ENCODE data around the gene CCNL2. TPM values are rescaled to one million over a fixed set of nuclear protein-coding genes. Genes with fewer than 3 reads are reported as not detected.

Gene CCNL2
- total and polyA plus RNA-seq, 2 of the 13 experiments (the other 11 are each of a cell fraction or from before 2014, with no cell fraction given) = 105 to 340 TPM

DNA sequence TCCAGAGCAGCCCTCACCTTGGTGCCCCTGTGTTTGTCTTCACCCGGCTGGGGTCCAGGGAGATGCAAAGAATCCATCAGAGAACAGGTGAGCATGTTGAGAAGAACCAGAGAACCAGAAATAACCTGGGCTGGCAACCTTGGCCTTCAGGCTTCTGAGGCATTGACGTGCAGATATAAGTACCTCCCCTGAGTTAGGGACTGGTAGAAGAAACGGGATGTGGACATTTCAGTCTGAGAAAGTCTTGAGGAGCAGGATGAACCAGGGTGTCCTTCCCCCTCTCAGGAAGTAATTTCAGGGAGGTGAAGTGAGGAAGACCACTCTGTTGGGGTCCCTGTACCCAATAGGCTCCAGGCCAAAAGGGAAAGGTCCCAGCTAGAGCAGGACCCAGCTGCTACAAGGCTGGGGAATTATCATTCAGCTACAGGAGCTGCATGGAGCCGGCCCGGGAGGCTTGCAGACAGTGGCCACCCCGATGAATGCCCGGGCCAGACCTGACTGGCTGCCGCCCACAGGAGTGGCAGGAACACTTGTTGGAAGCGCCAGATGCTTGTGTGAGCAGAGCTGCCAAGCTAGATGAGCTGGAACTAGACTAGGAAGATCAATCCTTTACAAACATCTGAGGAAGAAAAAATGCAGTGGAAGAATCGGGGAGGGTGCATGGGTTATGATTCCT, 22.4 kb downstream of the CCNL2 start (continued):
- TF ChIP-seq, protein P1, sequence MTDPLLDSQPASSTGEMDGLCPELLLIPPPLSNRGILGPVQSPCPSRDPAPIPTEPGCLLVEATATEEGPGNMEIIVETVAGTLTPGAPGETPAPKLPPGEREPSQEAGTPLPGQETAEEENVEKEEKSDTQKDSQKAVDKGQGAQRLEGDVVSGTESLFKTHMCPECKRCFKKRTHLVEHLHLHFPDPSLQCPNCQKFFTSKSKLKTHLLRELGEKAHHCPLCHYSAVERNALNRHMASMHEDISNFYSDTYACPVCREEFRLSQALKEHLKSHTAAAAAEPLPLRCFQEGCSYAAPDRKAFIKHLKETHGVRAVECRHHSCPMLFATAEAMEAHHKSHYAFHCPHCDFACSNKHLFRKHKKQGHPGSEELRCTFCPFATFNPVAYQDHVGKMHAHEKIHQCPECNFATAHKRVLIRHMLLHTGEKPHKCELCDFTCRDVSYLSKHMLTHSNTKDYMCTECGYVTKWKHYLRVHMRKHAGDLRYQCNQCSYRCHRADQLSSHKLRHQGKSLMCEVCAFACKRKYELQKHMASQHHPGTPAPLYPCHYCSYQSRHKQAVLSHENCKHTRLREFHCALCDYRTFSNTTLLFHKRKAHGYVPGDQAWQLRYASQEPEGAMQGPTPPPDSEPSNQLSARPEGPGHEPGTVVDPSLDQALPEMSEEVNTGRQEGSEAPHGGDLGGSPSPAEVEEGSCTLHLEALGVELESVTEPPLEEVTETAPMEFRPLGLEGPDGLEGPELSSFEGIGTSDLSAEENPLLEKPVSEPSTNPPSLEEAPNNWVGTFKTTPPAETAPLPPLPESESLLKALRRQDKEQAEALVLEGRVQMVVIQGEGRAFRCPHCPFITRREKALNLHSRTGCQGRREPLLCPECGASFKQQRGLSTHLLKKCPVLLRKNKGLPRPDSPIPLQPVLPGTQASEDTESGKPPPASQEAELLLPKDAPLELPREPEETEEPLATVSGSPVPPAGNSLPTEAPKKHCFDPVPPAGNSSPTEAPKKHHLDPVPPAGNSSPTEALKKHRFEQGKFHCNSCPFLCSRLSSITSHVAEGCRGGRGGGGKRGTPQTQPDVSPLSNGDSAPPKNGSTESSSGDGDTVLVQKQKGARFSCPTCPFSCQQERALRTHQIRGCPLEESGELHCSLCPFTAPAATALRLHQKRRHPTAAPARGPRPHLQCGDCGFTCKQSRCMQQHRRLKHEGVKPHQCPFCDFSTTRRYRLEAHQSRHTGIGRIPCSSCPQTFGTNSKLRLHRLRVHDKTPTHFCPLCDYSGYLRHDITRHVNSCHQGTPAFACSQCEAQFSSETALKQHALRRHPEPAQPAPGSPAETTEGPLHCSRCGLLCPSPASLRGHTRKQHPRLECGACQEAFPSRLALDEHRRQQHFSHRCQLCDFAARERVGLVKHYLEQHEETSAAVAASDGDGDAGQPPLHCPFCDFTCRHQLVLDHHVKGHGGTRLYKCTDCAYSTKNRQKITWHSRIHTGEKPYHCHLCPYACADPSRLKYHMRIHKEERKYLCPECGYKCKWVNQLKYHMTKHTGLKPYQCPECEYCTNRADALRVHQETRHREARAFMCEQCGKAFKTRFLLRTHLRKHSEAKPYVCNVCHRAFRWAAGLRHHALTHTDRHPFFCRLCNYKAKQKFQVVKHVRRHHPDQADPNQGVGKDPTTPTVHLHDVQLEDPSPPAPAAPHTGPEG (CRISPR knock-in tag; IDR thresholded peaks at IDR 0.05) = no peak
- TF ChIP-seq, protein P2, sequence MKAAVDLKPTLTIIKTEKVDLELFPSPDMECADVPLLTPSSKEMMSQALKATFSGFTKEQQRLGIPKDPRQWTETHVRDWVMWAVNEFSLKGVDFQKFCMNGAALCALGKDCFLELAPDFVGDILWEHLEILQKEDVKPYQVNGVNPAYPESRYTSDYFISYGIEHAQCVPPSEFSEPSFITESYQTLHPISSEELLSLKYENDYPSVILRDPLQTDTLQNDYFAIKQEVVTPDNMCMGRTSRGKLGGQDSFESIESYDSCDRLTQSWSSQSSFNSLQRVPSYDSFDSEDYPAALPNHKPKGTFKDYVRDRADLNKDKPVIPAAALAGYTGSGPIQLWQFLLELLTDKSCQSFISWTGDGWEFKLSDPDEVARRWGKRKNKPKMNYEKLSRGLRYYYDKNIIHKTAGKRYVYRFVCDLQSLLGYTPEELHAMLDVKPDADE (CRISPR knock-in tag; IDR thresholded peaks at IDR 0.05) = no peak
- TF ChIP-seq ZNF644 (CRISPR knock-in tag; IDR thresholded peaks at IDR 0.05; ENCODE audit: low read depth) = no peak
- no peak for TF ChIP-seq ZNF136 (CRISPR knock-in tag; IDR thresholded peaks at IDR 0.05; ENCODE audit: low read depth)
- TF ChIP-seq NR3C1 (CRISPR knock-in tag; IDR thresholded peaks at IDR 0.05) = no peak
- no peak for TF ChIP-seq THYN1 (CRISPR knock-in tag; IDR thresholded peaks at IDR 0.05; ENCODE audit: borderline replicate concordance, low read depth)
- 0 out of 2 replicates have a peak, but pooled peaks have one; percentile 25 for TF ChIP-seq ZNF274 (CRISPR knock-in tag; IDR thresholded peaks at IDR 0.05)
- TF ChIP-seq, protein P3, sequence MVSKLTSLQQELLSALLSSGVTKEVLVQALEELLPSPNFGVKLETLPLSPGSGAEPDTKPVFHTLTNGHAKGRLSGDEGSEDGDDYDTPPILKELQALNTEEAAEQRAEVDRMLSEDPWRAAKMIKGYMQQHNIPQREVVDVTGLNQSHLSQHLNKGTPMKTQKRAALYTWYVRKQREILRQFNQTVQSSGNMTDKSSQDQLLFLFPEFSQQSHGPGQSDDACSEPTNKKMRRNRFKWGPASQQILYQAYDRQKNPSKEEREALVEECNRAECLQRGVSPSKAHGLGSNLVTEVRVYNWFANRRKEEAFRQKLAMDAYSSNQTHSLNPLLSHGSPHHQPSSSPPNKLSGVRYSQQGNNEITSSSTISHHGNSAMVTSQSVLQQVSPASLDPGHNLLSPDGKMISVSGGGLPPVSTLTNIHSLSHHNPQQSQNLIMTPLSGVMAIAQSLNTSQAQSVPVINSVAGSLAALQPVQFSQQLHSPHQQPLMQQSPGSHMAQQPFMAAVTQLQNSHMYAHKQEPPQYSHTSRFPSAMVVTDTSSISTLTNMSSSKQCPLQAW (CRISPR knock-in tag; IDR thresholded peaks at IDR 0.05) = 0 out of 2 replicates have a peak, but pooled peaks have one; percentile 59
